LNCaP clone FGC (cell line): ENCODE measurements around the gene AATK.

Source experiments
- DNase-seq: peaks from one replicate; pipeline ENCODE4 v3.0.0-alpha.2; 2011; ENCODE audit warnings: low read depth
- H3K4me3 ChIP-seq: 2 replicates; pipeline ENCODE4 v1.5.1; 2011; ENCODE audit warnings: mild to moderate bottlenecking, low read depth, low read length, control low read depth
- CTCF ChIP-seq: IDR thresholded peaks from 2 replicates; pipeline ENCODE4 v1.5.1; 2012; ENCODE audit warnings: mild to moderate bottlenecking; ENCODE audit not compliant: control insufficient read depth, insufficient read depth; ENCODE audit errors: extremely low read depth

AATK gene

GRCh38 chr17:81114351-81115093 lies 51.5 kb downstream of the AATK start:
- no peak overlapping the region for H3K4me3 ChIP-seq
- no peak for DNase-seq
- TF ChIP-seq CTCF = no peak

DNA sequence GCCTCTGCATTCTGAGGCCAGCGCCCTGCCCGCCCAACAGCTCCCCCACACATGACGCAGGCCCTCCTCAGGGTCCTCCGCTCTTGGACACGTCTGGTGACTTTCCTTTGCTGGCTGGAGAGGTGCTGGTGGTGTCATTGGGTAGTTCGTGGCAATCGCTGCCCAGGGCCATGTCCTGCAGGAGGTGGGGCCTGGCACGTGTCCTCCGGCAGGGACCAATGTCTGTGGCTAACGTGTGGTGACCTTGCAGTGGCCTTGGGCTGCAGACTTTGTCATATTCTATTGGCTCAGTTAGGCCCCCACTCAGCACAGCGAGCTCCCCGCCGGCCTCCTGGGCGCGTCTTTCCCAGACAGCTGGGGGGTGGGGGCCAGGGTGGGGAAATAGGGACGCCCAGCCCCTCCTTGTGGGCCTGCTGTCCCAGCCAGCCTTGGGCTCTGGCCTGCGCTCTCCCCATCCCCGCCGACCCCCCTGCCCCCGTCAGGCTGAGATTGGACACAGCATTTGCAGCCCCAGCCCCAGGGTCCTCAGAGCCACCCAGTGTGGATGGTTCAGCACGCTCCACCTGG lies 52.8 kb downstream of the AATK start:
- no peak for DNase-seq
- TF ChIP-seq CTCF = no peak
- no peak overlapping the region for H3K4me3 ChIP-seq

- no peak overlapping the region for H3K4me3 ChIP-seq
- no peak for TF ChIP-seq CTCF
- DNase-seq = no peak
These were observed 53.6 kb downstream of the AATK start for GRCh38 chr17:81112450-81112849.

DNA sequence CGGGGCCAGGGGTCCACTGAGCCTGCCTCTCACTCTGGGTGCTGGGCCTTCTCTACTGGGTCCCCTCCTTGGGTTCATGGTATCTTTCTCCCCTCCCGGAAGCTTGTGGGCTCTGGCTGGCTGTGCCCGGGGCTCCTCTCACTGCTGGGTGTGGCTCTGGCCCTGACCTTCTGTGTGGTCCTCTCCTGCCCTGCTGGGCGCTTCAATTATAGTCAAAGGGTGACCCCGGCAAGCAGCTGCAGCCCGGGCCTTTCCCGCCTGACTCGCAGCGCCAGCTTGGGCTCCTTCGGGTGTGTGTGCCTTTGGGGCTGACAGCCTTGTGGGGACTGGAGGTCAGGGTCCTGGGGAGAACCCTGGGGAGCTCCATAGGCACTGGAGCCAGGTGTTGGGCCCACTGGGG lies 55.0 kb downstream of the AATK start:
- TF ChIP-seq CTCF = no peak
- no peak for DNase-seq
- H3K4me3 ChIP-seq = no peak overlapping the region

- TF ChIP-seq CTCF = no peak
- no peak for DNase-seq
- no peak overlapping the region for H3K4me3 ChIP-seq
These were observed 55.5 kb downstream of the AATK start for GRCh38 chr17:81110488-81111040.

- H3K4me3 ChIP-seq = no peak overlapping the region
- DNase-seq = no peak
- TF ChIP-seq CTCF = no peak
These were observed 56.1 kb downstream of the AATK start for GRCh38 chr17:81109957-81110356.

DNA sequence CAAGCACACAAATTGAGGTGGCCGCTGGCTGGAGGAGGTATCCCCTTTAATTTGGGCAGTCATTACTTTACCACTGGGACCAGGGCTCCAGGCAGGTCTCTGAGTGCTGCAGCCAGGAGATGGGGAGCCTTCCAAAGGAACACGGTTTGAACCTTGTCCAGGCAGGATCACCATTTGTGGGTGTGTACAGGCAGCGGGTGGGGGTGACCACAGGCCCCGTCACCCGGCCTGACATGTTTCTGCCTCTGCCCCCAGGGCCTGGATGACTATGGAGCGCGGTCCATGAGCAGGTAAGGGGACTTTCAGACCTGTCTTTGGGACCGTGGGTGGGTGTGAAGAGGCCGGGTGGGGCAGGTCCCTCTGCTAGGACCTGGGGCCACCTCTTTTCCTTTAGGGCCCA lies 57.8 kb downstream of the AATK start:
- H3K4me3 ChIP-seq = no peak overlapping the region
- no peak for DNase-seq
- TF ChIP-seq CTCF = no peak
